Skeletal muscle tissue (tissue), 4 donors: Measurements from ENCODE around the gene AQP12B. TPM values are rescaled to one million over a fixed set of nuclear protein-coding genes. Genes with fewer than 3 reads are reported as not detected.

Source experiments
- H3K27ac ChIP-seq: one replicate; pipeline ENCODE4 v1.7.0; 2013; ENCODE audit warnings: mild to moderate bottlenecking, low read depth, low read length, inconsistent platforms
- H3K27me3 ChIP-seq, 3 donors: one replicate each; pipeline ENCODE4 v1.7.0; 2013; ENCODE audit warnings: low read length in 3 of 3; ENCODE audit not compliant: control insufficient read depth in 3 of 3, insufficient read depth in 3 of 3
- H3K36me3 ChIP-seq, 3 donors: one replicate each; pipeline ENCODE4 v1.7.0; 2013; ENCODE audit warnings: low read length in 3 of 3; ENCODE audit not compliant: control insufficient read depth in 3 of 3, insufficient read depth in 3 of 3
- H3K4me1 ChIP-seq, 3 donors: one replicate each; pipeline ENCODE4 v1.7.0; 2013; ENCODE audit warnings: low read length in 3 of 3, mild to moderate bottlenecking in 3 of 3; ENCODE audit not compliant: control insufficient read depth in 3 of 3, insufficient read depth in 3 of 3
- H3K4me3 ChIP-seq, 3 donors: one replicate each; pipeline ENCODE4 v1.7.0; 2013; ENCODE audit warnings: low read length in 3 of 3
- H3K9ac ChIP-seq, 3 donors: one replicate each; pipeline ENCODE4 v1.7.0; 2013; ENCODE audit warnings: low read length in 3 of 3, mild to moderate bottlenecking in 3 of 3, moderate library complexity in 2 of 3, low read depth in 1 of 3
- H3K9me3 ChIP-seq, 3 donors: one replicate each; pipeline ENCODE4 v1.7.0; 2013; ENCODE audit warnings: low read length in 3 of 3; ENCODE audit not compliant: control insufficient read depth in 3 of 3
- total RNA-seq: library from RNA; depleted of rRNA; stranded (reverse); fragments of >200 nt; gene quantifications from one replicate; pipeline ENCODE4 v1.2.3, GENCODE V29; 2014
- donor health status: Osteomylitis.

AQP12B gene
- total RNA-seq, 1 donor from 2014 or later, result not detected

DNA sequence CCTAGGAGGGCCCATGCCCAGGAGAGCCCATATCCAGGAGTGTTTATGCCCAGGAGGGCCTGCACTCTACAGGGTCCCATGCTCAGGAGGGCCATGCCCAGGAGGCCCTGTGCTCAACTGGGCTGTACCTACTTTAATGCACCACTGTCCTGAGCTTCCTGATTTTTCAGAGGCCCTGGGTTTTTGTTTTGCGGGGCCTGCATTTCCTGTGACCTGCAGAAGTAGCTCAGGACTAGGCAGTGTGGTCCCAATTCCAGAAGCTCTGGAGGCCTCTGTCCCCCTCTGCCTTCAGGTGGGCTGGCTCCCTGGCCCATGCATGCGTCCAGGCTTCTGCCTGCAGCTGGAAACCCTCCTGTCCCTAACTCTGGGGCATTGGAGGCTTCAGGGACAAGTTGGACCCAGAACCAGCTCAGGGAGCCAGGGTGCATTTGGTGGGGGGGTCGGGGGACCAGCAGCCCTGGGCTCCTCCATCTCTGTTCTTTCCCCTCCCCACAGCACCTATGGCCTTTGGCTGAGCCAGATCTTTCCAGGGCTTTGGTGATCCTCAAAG is 46.6 kb downstream of the AQP12B start:
- Histone ChIP-seq H3K9me3 (no peaks in the 10 kb centered on the region), H3K27ac (no peak overlapping the region), H3K27me3 (peaks cover 0 to 16% (median 11%) of the 10 kb centered on the region in 3 donors), H3K9ac (no peak overlapping the region), H3K4me3 (no peak overlapping the region), H3K36me3 (no peaks in the 10 kb centered on the region), H3K4me1 (peaks cover 12 to 15% (median 13%) of the 10 kb centered on the region in 3 donors)

DNA sequence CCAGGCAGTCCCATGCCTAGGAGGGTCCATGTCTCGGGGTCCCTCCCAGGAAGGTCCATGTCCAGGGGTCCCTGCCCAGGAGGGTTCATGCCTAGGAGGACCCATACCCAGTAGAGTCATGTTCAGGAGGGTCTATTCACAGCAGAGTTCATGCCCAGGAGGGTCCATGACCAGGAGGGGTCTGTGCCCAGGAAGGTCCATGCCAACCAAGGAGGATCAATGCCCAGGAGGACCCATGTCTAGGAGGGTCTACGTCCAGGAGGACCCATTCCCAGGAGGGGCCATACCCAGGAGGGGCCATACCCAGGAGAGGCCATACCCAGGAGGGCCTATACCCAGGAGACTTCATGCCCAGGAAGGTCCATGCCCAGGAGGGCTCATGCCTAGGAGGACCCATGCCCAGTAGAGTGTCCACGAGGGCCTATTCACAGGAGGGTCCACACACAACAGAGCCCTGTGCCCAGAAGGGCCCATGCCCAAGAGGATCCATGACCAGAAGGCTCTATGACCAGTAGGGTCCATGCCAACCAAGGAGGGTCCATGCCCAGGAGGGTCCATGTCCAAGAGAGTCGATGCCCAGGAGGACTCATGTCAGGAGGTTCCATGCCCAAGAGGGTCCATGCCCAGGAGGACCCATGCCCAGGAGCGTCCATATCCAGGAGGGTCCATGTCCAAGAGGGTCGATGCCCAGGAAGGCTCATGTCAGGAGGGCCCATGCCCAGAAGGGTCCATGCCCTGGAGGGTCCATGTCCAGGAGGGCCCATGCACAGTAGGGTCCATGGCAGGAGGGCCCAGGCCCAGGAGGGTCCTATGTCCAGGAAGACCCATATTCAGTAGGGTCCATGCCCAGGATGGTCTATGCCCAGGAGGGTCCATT is 47.3 kb downstream of the AQP12B start:
- H3K27ac ChIP-seq, result no peak overlapping the region
- no peaks in the 10 kb centered on the region for H3K9me3 ChIP-seq
- peaks cover 0 to 14% (median 11%) of the 10 kb centered on the region in 3 donors for H3K27me3 ChIP-seq
- H3K4me3 ChIP-seq, result no peak overlapping the region
- H3K36me3 ChIP-seq, result no peaks in the 10 kb centered on the region
- H3K4me1 ChIP-seq, result peaks cover 12 to 15% (median 13%) of the 10 kb centered on the region in 3 donors
- H3K9ac ChIP-seq, result no peak overlapping the region

DNA sequence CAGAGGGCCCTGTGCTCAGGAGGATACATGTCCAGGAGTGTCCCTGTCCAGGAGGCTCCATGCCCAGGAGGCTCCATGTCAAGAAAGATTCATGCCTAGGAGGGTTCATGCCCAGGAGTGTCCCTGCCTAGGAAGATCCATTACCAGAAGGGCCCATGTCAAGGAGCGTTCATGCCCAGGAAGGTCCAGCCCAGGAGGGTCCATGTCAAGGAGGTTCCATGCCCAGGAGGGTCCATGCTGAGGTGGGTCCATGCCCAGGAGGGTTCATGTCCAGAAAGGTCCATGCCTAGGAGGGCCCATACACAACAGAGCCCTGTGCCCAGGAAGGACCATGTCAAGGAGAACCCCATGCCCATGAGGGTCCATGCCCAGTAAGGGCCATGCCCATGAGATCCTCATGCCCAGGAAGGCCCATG is 50.4 kb downstream of the AQP12B start:
- H3K9ac ChIP-seq, result no peak overlapping the region
- H3K27ac ChIP-seq, result no peak overlapping the region
- no peaks in the 10 kb centered on the region for H3K9me3 ChIP-seq
- H3K4me3 ChIP-seq, result no peak overlapping the region
- peaks cover 0 to 14% (median 13%) of the 10 kb centered on the region in 3 donors for H3K27me3 ChIP-seq
- peaks cover 0 to 2% (median 0%) of the 10 kb centered on the region in 3 donors for H3K36me3 ChIP-seq
- H3K4me1 ChIP-seq, result peaks cover 0 to under 1% (median 0%) of the 10 kb centered on the region in 3 donors

DNA sequence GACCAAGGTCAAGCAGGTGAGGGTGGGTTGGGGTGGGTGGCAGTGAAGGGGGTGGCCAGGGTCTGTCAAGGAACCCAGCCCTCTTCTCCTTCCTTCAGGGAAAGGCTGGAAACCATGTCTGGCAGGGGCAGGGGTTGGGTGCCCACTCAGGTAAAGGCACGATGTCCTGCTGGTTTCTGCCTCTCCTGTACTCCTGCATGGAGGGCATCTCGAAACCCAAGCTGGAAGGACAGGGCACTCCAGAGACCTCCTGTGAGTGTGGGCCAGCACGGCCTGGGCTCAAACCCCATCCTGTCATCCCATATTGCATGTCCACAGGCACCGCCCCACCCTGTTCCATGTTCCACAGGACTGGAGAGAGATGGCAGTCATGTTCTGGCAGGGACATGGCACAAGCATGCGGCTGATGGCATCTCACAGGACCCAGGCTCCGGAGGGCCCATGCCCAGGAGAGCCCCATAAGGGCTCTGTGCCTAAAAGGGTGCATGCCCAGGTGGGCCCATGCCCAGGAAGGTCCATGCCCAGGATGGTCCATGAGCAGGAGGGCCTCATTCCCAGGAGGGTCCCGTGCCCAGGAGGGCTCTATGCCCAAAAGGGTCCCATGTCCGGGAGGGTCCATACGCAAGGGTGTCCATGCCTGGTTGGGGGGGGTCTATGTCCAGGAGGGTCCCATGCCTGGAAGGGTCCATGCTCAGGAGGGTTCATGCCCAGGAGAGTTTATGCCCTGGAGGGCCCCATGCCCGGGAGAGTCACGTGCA is 51.0 kb downstream of the AQP12B start:
- H3K27me3 ChIP-seq, result peaks cover 0 to 13% (median 11%) of the 10 kb centered on the region in 3 donors
- peaks cover 0 to 2% (median 0%) of the 10 kb centered on the region in 3 donors for H3K36me3 ChIP-seq
- no peak overlapping the region for H3K27ac ChIP-seq
- no peaks in the 10 kb centered on the region for H3K4me1 ChIP-seq
- H3K9me3 ChIP-seq, result no peaks in the 10 kb centered on the region
- H3K9ac ChIP-seq, result no peak overlapping the region
- no peak overlapping the region for H3K4me3 ChIP-seq

DNA sequence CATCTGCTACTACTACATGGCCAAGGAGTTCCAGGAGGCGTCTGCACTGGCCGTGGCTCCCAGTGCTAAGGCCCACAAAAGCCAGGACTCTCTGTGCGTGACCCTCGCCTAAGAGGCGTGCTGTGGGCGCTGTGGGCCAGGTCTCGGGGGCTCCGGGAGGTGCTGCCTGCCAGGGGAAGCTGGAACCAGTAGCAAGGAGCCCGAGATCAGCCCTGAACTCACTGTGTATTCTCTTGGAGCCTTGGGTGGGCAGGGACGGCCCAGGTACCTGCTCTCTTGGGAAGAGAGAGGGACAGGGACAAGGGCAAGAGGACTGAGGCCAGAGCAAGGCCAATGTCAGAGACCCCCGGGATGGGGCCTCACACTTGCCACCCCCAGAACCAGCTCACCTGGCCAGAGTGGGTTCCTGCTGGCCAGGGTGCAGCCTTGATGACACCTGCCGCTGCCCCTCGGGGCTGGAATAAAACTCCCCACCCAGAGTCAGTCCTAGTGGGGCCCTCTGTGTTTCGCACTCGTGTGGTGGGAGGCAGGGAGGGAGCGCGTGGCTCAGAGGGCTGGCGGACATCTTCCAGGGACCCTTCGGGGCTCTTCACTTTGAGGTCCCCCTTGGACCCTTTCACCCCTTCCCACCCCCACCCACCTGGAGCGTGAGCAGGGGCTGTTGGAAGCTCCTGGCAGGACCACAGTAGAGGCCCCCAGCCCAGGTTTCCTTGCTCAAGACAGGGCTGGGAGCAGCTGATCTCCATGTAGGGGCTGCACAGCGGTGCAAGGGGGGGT is 51.7 kb downstream of the AQP12B start:
- H3K27me3 ChIP-seq, result peaks cover 0 to 13% (median 5%) of the 10 kb centered on the region in 3 donors
- no peaks in the 10 kb centered on the region for H3K4me1 ChIP-seq
- H3K4me3 ChIP-seq, result no peak overlapping the region
- H3K36me3 ChIP-seq, result peaks cover 0 to 2% (median 0%) of the 10 kb centered on the region in 3 donors
- no peak overlapping the region for H3K9ac ChIP-seq
- H3K9me3 ChIP-seq, result no peaks in the 10 kb centered on the region
- H3K27ac ChIP-seq, result no peak overlapping the region

DNA sequence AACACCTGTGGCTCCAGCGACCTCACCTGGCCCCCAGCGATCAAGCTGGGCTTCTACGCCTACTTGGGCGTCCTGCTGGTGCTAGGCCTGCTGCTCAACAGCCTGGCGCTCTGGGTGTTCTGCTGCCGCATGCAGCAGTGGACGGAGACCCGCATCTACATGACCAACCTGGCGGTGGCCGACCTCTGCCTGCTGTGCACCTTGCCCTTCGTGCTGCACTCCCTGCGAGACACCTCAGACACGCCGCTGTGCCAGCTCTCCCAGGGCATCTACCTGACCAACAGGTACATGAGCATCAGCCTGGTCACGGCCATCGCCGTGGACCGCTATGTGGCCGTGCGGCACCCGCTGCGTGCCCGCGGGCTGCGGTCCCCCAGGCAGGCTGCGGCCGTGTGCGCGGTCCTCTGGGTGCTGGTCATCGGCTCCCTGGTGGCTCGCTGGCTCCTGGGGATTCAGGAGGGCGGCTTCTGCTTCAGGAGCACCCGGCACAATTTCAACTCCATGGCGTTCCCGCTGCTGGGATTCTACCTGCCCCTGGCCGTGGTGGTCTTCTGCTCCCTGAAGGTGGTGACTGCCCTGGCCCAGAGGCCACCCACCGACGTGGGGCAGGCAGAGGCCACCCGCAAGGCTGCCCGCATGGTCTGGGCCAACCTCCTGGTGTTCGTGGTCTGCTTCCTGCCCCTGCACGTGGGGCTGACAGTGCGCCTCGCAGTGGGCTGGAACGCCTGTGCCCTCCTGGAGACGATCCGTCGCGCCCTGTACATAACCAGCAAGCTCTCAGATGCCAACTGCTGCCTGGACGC is 52.5 kb downstream of the AQP12B start:
- peaks cover 0 to 2% (median 0%) of the 10 kb centered on the region in 3 donors for H3K36me3 ChIP-seq
- H3K9me3 ChIP-seq, result no peaks in the 10 kb centered on the region
- no peak overlapping the region for H3K4me3 ChIP-seq
- H3K27me3 ChIP-seq, result peaks cover 0 to 11% (median 0%) of the 10 kb centered on the region in 3 donors
- no peaks in the 10 kb centered on the region for H3K4me1 ChIP-seq
- H3K27ac ChIP-seq, result no peak overlapping the region
- H3K9ac ChIP-seq, result no peak overlapping the region

DNA sequence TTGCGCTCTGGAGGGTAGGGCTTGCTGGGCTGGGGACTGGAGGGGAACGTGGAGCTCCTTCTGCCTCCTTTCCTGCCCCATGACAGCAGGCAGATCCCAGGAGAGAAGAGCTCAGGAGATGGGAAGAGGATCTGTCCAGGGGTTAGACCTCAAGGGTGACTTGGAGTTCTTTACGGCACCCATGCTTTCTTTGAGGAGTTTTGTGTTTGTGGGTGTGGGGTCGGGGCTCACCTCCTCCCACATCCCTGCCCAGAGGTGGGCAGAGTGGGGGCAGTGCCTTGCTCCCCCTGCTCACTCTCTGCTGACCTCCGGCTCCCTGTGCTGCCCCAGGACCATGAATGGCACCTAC is 53.1 kb downstream of the AQP12B start:
- Histone ChIP-seq H3K27ac (no peak overlapping the region), H3K4me3 (no peak overlapping the region), H3K9ac (no peak overlapping the region), H3K9me3 (no peaks in the 10 kb centered on the region), H3K4me1 (no peaks in the 10 kb centered on the region), H3K36me3 (peaks cover 0 to 2% (median 0%) of the 10 kb centered on the region in 3 donors), H3K27me3 (peaks cover 0 to 8% (median 0%) of the 10 kb centered on the region in 3 donors)

DNA sequence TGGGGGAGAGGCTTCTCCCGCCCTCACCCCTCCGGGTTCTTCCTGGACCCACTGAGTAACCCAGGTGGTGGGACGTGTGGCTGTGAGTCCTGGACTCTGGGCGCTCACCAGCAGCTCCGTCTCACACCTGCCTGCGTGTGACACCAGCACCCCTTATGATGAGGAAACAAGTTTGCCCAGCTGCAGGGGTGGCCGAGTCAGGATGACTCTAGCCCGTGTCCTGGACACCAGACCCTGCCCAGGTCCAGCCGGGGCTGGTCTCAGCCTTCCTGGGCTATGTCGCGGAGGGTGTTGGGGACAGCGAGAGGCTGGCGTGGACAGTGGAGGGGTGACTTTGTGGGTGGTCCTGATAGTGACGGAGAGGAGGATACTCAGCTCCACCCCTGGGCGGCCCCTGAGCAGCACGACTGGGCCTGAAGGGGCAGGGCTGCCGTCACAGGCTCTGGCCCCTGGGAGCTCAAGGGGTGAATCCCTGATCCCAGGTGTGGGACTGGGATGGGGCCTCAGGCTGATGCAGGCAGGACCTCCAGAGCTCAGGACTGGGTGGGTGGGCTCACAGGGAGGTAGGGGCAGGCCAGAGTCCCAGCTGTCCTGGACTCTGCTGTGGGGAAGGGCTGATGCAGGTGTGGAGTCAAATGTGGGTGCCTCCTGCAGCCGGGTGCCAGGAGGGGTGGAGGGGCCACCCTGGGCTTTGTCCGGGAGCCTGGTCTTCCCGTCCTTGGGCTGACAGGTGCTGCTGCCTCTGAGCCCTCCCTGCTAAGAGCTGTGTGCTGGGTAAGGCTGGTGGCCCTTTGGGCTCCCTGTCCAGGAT is 53.7 kb downstream of the AQP12B start:
- Histone ChIP-seq H3K9me3 (no peaks in the 10 kb centered on the region), H3K27me3 (peaks cover 0 to 8% (median 0%) of the 10 kb centered on the region in 3 donors), H3K4me3 (no peak overlapping the region), H3K36me3 (peaks cover 0 to 2% (median 0%) of the 10 kb centered on the region in 3 donors), H3K27ac (no peak overlapping the region), H3K4me1 (no peaks in the 10 kb centered on the region), H3K9ac (no peak overlapping the region)
